PFSK-1 (cell line): Measurements from ENCODE around the gene CTSH.

Experiments used
- FOXP2 ChIP-seq: optimal IDR thresholded peaks from 2 replicates; pipeline ENCODE3; 2011; ENCODE audit warnings: borderline replicate concordance, control low read depth, inconsistent platforms; ENCODE audit not compliant: insufficient read depth; ENCODE audit errors: extremely low read length, extremely low read depth
- POLR2AphosphoS5 ChIP-seq: IDR thresholded peaks from 2 replicates; pipeline ENCODE4 v1.6.1; 2012; ENCODE audit warnings: low read depth, mild to moderate bottlenecking, control low read depth, low read length, moderate library complexity
- REST ChIP-seq, 2 experiments: IDR thresholded peaks; 2 replicates each; pipeline versions ENCODE4 v1.6.1 to v1.8.0; 2011 to 2012; ENCODE audit warnings: low read depth in 2 of 2, low read length in 2 of 2, control low read depth in 1 of 2, inconsistent platforms in 1 of 2, mild to moderate bottlenecking in 1 of 2, moderate library complexity in 1 of 2; ENCODE audit not compliant: insufficient read depth in 1 of 2
- SIN3A ChIP-seq: IDR thresholded peaks from 2 replicates; pipeline ENCODE4 v1.6.1; 2012; ENCODE audit warnings: mild to moderate bottlenecking, low read length, moderate library complexity, borderline replicate concordance; ENCODE audit not compliant: insufficient read depth
- TAF1 ChIP-seq: IDR thresholded peaks from 2 replicates; pipeline ENCODE4 v1.6.1; 2012; ENCODE audit warnings: low read length, control low read depth, borderline replicate concordance; ENCODE audit not compliant: insufficient read depth

CTSH gene

GRCh38 chr15:78991476-78991875 lies 46.6 kb upstream of the CTSH start:
- TF ChIP-seq FOXP2 (no peak), POLR2AphosphoS5 (no peak), REST (IDR thresholded peaks at IDR 0.05; ENCODE audit: insufficient read depth in 1 of 2, low read depth in 2 of 2, low read length in 2 of 2) (no peak), SIN3A (no peak), TAF1 (no peak)

- TF ChIP-seq REST (IDR thresholded peaks at IDR 0.05; ENCODE audit: insufficient read depth in 1 of 2, low read depth in 2 of 2, low read length in 2 of 2) (no peak), TAF1 (no peak), POLR2AphosphoS5 (no peak), SIN3A (no peak), FOXP2 (no peak)
Observed at GRCh38 chr15:78990278-78990677, 45.4 kb upstream of the CTSH start.

GRCh38 chr15:78989701-78990240 lies 44.9 kb upstream of the CTSH start:
- TF ChIP-seq SIN3A = no peak
- no peak for TF ChIP-seq POLR2AphosphoS5
- no peak for TF ChIP-seq FOXP2
- TF ChIP-seq REST (IDR thresholded peaks at IDR 0.05; ENCODE audit: insufficient read depth in 1 of 2, low read depth in 2 of 2, low read length in 2 of 2) = no peak
- TF ChIP-seq TAF1 = no peak

GRCh38 chr15:78988361-78988911 lies 43.6 kb upstream of the CTSH start:
- TF ChIP-seq POLR2AphosphoS5 = no peak
- TF ChIP-seq REST (IDR thresholded peaks at IDR 0.05; ENCODE audit: insufficient read depth in 1 of 2, low read depth in 2 of 2, low read length in 2 of 2) = no peak
- no peak for TF ChIP-seq FOXP2
- no peak for TF ChIP-seq TAF1
- no peak for TF ChIP-seq SIN3A
